Activated CD8-positive, alpha-beta memory T cell treated with anti-CD3 and anti-CD28 coated beads, Interleukin-2, amount 10 ng/mL, durations not matched to agents 7 days and 5 days (primary cell): ENCODE measurements around the gene ZNF827. TPM values are rescaled to one million over a fixed set of nuclear protein-coding genes. Genes with fewer than 3 reads are reported as not detected.
A peak's percentile ranks its signal among the peaks of the same experiment; 100 is the strongest.

Experiments used
- ATAC-seq: fragments of 150-1000 bp; cut with Tn5 transposase; one replicate; pipeline ENCODE4 v1.10.0; 2021; ENCODE audit warnings: moderate library complexity
- CTCF ChIA-PET: fragments of 350-600 bp; sonication (Branson Sonifier 250); formaldehyde crosslinking; loops from one replicate; lab custom pipeline; 2021; ENCODE audit warnings: antibody characterized with exemption; lab: Charles Lee
- DNase-seq: peaks from one replicate; pipeline ENCODE4 v3.0.0-alpha.2; 2020
- H3K27ac Mint-ChIP-seq: one replicate; pipeline ENCODE4 v1.8.0; 2021; ENCODE audit warnings: mild to moderate bottlenecking, mixed read lengths
- H3K27me3 Mint-ChIP-seq: one replicate; pipeline ENCODE4 v1.8.0; 2021; ENCODE audit warnings: mixed read lengths
- H3K36me3 Mint-ChIP-seq: one replicate; pipeline ENCODE4 v1.8.0; 2021; ENCODE audit warnings: mild to moderate bottlenecking, mixed read lengths
- H3K4me1 Mint-ChIP-seq: one replicate; pipeline ENCODE4 v1.8.0; 2021; ENCODE audit warnings: mixed read lengths
- H3K4me3 Mint-ChIP-seq: one replicate; pipeline ENCODE4 v1.8.0; 2021; ENCODE audit warnings: mild to moderate bottlenecking, moderate library complexity, mixed read lengths
- H3K9me3 Mint-ChIP-seq: one replicate; pipeline ENCODE4 v1.8.0; 2022; ENCODE audit warnings: low read depth, mixed read lengths
- total RNA-seq, 2 experiments: library from RNA; stranded (reverse); gene quantifications; one replicate each; pipeline ENCODE4 v1.2.3, GENCODE V29; 2021

Gene ZNF827
- total RNA-seq, 2 experiments from 2014 or later: 20.1 to 24.7 TPM

DNA sequence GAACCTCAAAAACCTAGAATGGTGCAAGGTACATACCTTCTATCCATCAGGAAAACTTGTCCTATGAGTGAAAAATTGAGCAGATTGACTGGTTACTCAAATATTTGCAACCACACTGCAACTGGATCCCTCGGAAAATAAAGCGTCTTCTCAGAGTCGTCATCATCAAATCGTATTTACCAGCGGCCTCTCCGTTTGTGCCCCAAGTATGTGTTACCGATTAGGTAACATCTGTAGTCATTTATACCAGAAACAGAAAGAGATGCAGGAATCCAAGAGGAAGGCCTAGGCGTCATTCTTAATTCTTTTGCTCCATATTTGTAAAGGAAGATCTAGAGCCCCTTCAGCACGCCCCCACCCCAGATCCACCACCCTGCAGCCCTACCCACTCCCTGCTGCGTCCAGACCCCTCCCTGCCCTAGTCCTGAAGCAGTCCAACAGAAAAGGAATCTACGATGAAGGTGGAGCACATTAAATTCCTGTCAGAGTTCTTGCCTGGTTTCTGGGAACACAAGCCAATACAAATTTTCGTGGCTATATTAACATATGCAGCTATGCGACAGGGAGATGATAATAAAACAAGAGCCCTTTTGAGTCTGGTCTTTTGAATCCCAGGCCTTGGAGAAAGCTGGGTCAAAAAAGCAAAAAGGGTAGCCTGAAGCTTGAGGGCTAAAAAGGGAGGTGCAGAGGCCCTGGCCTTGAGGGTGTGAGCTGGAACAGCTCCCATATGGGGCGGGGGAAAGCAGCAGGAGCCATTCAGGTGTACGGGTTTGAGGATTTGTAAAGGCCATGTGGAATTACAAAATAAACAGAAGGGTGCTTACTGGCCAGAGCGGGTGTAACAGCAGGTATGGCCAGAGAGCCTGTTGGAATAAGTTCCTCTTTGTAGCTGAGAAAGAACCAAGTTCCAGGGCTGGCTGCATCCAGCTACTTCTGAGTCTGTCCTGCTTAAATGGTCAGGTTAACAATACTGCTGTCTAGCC is 77.0 kb downstream of the ZNF827 start:
- CTCF ChIA-PET: no interaction called here
- Mint-ChIP-seq H3K27me3 (no peaks in the 10 kb centered on the region), H3K9me3 (no peaks in the 10 kb centered on the region), H3K27ac (no peak overlapping the region), H3K4me3 (no peak overlapping the region), H3K4me1 (no peaks in the 10 kb centered on the region), H3K36me3 (peaks cover 12% of the 10 kb centered on the region)
- ATAC-seq: no peak
- DNase-seq: no peak

DNA sequence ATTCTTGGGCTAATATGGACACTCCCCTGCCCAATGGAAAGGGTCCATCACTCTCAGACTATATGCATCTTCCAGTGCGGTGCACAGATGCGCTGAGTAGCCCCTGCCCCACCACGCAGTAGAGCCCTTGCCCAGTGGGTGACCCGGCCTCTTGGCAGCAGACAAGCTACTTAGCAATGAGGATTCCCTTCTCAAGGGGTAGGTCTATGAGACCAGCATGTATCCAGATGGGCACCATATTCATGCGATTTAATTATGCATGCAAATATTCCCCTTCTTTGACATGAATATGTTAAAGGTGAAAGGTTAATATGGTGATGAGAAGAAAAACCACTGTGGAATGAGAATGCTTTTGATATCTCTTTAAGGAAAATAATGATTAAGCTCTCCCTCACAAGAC is 77.7 kb downstream of the ZNF827 start:
- CTCF ChIA-PET: no interaction called here
- Mint-ChIP-seq H3K27me3 (no peaks in the 10 kb centered on the region), H3K4me3 (no peak overlapping the region), H3K9me3 (no peaks in the 10 kb centered on the region), H3K27ac (no peak overlapping the region), H3K36me3 (peaks cover 11% of the 10 kb centered on the region), H3K4me1 (no peaks in the 10 kb centered on the region)
- ATAC-seq: no peak
- no peak for DNase-seq

DNA sequence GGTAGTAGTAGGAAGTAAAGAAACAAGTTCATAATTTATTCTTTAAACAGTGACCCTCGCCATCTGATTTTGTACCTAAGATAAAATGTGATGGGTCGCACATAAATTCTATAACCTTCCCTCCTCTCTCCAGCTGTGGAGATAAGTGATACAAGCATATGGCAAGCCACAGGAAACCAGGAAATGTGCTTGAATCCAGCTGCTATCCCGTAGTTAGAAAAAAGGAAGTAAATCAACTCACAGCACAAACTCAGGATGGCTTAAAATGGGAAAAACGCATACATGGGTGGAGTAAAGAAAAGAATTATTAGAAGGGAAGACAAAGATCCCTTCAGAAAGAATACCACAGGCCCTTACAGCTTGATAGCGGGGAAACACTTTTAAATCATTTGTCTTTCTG is 78.2 kb downstream of the ZNF827 start:
- Mint-ChIP-seq H3K4me3 (no peak overlapping the region), H3K9me3 (no peaks in the 10 kb centered on the region), H3K4me1 (no peaks in the 10 kb centered on the region), H3K27ac (no peak overlapping the region), H3K36me3 (peaks cover 11% of the 10 kb centered on the region), H3K27me3 (no peaks in the 10 kb centered on the region)
- no peak for DNase-seq
- ATAC-seq: no peak
- CTCF ChIA-PET: no interaction called here

DNA sequence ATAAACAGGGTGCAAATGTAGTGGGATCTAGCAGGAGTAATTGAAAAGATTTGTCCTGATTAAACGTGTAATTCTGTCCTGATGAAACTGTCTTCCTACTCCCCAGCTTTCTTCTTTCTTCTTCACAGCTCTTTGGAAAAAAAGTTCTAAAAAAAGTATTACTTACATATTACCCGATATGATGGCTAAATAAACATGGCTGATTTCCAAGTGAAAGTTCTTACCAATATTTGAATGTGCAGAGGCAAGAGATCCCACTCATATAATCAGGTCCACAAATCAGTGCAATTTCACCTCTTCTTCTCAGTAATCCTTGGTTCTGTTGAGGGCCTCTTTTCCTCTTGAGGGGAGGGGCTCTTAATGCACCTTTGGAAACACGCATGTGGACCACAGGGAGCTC is 78.7 kb downstream of the ZNF827 start:
- DNase-seq (no peak), ATAC-seq (no peak)
- Mint-ChIP-seq H3K36me3 (peaks cover 14% of the 10 kb centered on the region), H3K4me1 (no peaks in the 10 kb centered on the region), H3K4me3 (no peak overlapping the region), H3K27me3 (no peaks in the 10 kb centered on the region), H3K9me3 (no peaks in the 10 kb centered on the region), H3K27ac (no peak overlapping the region)
- CTCF ChIA-PET: interaction anchor here (1.4 kb wide), 1 partner anchor 20 kb away, joined by 3 read pairs; no protein-coding TSS in a partner anchor

- no peaks in the 10 kb centered on the region for H3K4me1 Mint-ChIP-seq
- CTCF ChIA-PET: interaction anchor here (1.4 kb wide), 1 partner anchor 19 kb away, joined by 3 read pairs; no protein-coding TSS in a partner anchor
- H3K27me3 Mint-ChIP-seq: no peaks in the 10 kb centered on the region
- peaks cover 15% of the 10 kb centered on the region for H3K36me3 Mint-ChIP-seq
- H3K9me3 Mint-ChIP-seq: no peaks in the 10 kb centered on the region
- H3K4me3 Mint-ChIP-seq: no peak overlapping the region
- H3K27ac Mint-ChIP-seq: no peak overlapping the region
- ATAC-seq (no peak), DNase-seq (no peak)
These were observed 79.2 kb downstream of the ZNF827 start for GRCh38 chr4:145859426-145859825.

- ATAC-seq: no peak
- no peaks in the 10 kb centered on the region for H3K9me3 Mint-ChIP-seq
- peaks cover 8% of the 10 kb centered on the region for H3K4me1 Mint-ChIP-seq
- DNase-seq: no peak
- CTCF ChIA-PET: no interaction called here
- H3K27ac Mint-ChIP-seq: no peak overlapping the region
- H3K27me3 Mint-ChIP-seq: no peaks in the 10 kb centered on the region
- no peak overlapping the region for H3K4me3 Mint-ChIP-seq
- peaks cover 8% of the 10 kb centered on the region for H3K36me3 Mint-ChIP-seq
These were observed 86.3 kb downstream of the ZNF827 start for GRCh38 chr4:145852256-145852839.

DNA sequence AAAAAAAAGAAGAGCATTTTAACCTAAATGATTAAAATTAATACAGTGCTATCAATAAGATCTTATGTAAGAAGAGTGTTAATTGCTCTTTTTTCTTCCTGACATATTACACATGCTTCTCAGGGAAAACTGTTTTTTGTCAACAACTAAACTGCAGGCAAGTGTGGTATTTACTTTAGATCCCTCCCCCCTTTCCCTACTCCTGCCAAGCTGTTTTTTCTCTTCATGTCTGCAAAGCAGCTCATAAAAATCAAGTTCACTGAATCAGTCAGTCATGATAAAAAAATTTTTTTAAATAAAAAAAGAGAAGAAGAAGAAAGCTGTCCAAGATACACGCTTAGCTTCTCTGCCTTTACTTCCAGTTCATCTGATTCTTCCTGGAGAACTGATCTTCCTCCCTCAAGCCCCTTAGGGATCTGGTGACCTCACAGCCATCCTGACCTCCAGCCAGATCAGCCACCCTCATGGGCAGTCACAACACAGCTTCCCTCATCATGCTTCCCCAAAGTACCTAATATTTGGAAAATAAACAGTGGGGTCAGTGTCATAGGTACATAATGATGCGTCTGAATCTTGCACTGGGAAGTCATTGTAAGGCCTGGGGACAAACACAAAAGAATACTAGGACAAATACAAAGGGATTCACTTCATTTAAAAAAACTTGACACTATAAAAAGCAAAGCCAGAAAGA is 87.0 kb downstream of the ZNF827 start:
- Mint-ChIP-seq H3K27me3 (no peaks in the 10 kb centered on the region), H3K36me3 (peaks cover 6% of the 10 kb centered on the region), H3K4me1 (peaks cover 10% of the 10 kb centered on the region), H3K4me3 (no peak overlapping the region), H3K9me3 (no peaks in the 10 kb centered on the region), H3K27ac (no peak overlapping the region)
- CTCF ChIA-PET: no interaction called here
- no peak for ATAC-seq
- DNase-seq: no peak

GRCh38 chr4:145847764-145848163 is 90.9 kb downstream of the ZNF827 start:
- Mint-ChIP-seq H3K4me1 (peaks cover 29% of the 10 kb centered on the region), H3K27ac (no peak overlapping the region), H3K9me3 (no peaks in the 10 kb centered on the region), H3K36me3 (peaks cover 19% of the 10 kb centered on the region), H3K4me3 (no peak overlapping the region), H3K27me3 (no peaks in the 10 kb centered on the region)
- no peak for DNase-seq
- no peak for ATAC-seq
- CTCF ChIA-PET: no interaction called here

DNA sequence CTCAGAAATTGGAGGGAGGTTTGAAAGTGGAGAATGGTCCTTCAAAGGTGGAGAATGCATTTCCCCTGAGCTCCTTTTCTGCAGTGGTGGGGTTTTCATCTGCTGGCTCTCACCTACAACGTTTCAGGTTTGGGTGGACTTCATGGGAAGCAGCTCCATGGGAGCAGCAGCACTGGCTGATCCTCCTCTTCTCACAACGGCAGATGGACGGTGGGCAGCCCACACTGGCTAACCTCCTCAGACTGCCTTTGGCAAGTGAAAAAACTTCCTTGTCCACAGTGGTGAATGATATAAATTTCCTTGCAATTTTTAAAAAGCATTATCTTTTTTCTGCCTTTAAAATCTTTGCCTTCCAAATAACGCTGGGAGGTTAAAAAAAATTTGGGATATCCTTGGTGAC is 93.5 kb downstream of the ZNF827 start:
- Mint-ChIP-seq H3K27ac (no peak overlapping the region), H3K9me3 (no peaks in the 10 kb centered on the region), H3K27me3 (no peaks in the 10 kb centered on the region), H3K4me1 (peaks cover 29% of the 10 kb centered on the region), H3K4me3 (no peak overlapping the region), H3K36me3 (peaks cover 30% of the 10 kb centered on the region)
- CTCF ChIA-PET: interaction anchor here (0.5 kb wide), 1 partner anchor 68 kb away, joined by 3 read pairs; no protein-coding TSS in a partner anchor
- ATAC-seq (no peak), DNase-seq (no peak)

DNA sequence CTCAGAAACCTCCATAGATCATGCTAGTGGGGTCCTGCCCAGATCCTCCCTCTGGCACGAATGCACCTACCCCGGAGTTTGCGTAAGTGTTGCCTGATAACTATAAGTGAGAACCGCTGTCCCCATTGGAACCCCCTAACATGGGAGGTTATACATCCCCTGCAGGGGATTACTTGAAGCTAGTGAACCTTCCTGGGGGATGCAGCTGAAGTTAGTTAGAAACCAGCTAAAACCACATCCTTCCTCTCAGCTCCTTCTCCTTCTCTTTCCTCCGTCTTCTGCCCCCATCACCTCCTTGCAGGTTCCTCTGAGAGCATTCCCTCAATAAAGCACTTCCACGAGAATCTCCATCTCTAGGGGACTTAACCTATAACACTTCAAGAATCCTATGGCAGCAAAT is 95.0 kb downstream of the ZNF827 start:
- Mint-ChIP-seq H3K27me3 (no peaks in the 10 kb centered on the region), H3K36me3 (peaks cover 29% of the 10 kb centered on the region), H3K4me1 (peaks cover 31% of the 10 kb centered on the region), H3K9me3 (no peaks in the 10 kb centered on the region), H3K27ac (peak overlapping the region; percentile 12), H3K4me3 (no peak overlapping the region)
- CTCF ChIA-PET: no interaction called here
- ATAC-seq: peak; percentile 25
- DNase-seq: no peak

- Mint-ChIP-seq H3K36me3 (peaks cover 28% of the 10 kb centered on the region), H3K4me1 (peaks cover 29% of the 10 kb centered on the region), H3K9me3 (no peaks in the 10 kb centered on the region), H3K27ac (no peak overlapping the region), H3K4me3 (no peak overlapping the region), H3K27me3 (no peaks in the 10 kb centered on the region)
- DNase-seq (no peak), ATAC-seq (no peak)
- CTCF ChIA-PET: interaction anchor here (1.3 kb wide), 1 partner anchor 14 kb away, joined by 3 read pairs; no protein-coding TSS in a partner anchor
These were observed 95.5 kb downstream of the ZNF827 start for GRCh38 chr4:145843148-145843547.

DNA sequence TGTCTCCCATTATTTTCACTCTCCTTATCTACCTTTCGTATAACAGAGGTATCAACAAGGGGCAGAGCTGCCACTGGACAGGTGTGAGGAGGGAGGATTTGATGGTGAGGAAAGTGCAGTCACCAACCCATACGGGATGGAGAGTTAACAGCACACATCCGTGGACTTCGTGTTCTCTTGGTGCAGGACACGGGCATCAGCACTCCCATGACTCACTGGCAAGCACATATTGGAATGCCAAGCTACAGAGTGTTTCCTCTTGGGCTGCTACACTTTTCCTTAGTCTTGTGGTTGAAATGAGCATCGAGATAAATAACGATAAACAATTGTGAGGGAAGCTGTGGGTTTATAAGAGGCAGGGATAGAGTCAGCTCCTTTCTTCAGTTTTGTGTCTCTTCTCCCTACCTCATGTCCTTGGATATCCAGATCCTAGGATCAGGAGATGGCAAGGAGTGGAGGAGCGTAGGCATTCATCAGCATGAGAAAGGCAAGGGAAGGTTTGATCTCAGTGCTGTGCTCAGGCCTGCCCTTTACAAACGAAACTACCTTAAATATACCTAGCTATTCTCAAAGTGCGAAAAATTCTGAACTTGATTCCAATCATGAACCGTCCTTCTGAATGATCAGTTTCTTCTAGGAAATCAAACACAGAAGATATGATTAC is 96.3 kb downstream of the ZNF827 start:
- no peaks in the 10 kb centered on the region for H3K9me3 Mint-ChIP-seq
- H3K4me1 Mint-ChIP-seq: peaks cover 23% of the 10 kb centered on the region
- H3K27ac Mint-ChIP-seq: no peak overlapping the region
- H3K27me3 Mint-ChIP-seq: no peaks in the 10 kb centered on the region
- CTCF ChIA-PET: interaction anchor here (1.0 to 1.3 kb wide), 2 partner anchors 11 to 15 kb away, joined by 3 read pairs; no protein-coding TSS in a partner anchor
- H3K4me3 Mint-ChIP-seq: no peak overlapping the region
- peaks cover 28% of the 10 kb centered on the region for H3K36me3 Mint-ChIP-seq
- no peak for ATAC-seq
- DNase-seq: no peak

DNA sequence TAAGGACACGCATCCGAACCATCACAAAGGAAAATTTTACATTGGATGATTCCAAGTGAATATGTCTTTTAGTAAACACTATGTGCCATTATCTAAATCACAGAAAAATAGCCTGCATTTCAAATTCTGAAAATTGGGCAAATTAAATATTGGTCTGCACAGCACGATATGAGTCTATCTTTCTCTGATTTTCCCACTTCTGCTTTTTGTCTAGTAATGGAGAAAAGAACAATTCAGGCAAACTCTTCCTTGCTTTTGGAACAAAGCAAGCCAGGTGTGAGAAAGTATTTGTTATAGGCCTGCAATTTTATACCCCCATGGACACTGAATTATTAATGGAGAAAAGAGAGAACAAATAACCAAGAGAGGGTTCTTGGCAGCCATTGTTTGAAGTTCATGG is 97.8 kb downstream of the ZNF827 start:
- Mint-ChIP-seq H3K27me3 (no peaks in the 10 kb centered on the region), H3K27ac (no peak overlapping the region), H3K9me3 (no peaks in the 10 kb centered on the region), H3K4me1 (peaks cover 18% of the 10 kb centered on the region), H3K36me3 (peaks cover 26% of the 10 kb centered on the region), H3K4me3 (no peak overlapping the region)
- CTCF ChIA-PET: no interaction called here
- no peak for ATAC-seq
- DNase-seq: no peak
